Neural crest cell (in vitro differentiated cells): Measurements from ENCODE around the gene SMARCA1. TPM values are rescaled to one million over a fixed set of nuclear protein-coding genes. Genes with fewer than 3 reads are reported as not detected.

Experiments used
- DNase-seq: peaks from one replicate; pipeline ENCODE4 v3.0.0; 2021; ENCODE audit warnings: low read depth, mixed read lengths, low spot score
- H3K27ac Mint-ChIP-seq: one replicate; pipeline ENCODE4 v1.8.0; 2021; ENCODE audit warnings: mild to moderate bottlenecking, mixed read lengths; ENCODE audit not compliant: unreplicated experiment
- H3K27me3 Mint-ChIP-seq: 2 replicates; pipeline ENCODE4 v1.8.0; 2021; ENCODE audit warnings: low read depth, mild to moderate bottlenecking, mixed read lengths
- H3K36me3 Mint-ChIP-seq: 2 replicates; pipeline ENCODE4 v1.8.0; 2021; ENCODE audit warnings: low read depth, mild to moderate bottlenecking, mixed read lengths
- H3K4me1 Mint-ChIP-seq: 2 replicates; pipeline ENCODE4 v1.8.0; 2021; ENCODE audit warnings: mixed read lengths
- H3K4me3 Mint-ChIP-seq: one replicate; pipeline ENCODE4 v1.8.0; 2021; ENCODE audit warnings: mild to moderate bottlenecking, mixed read lengths
- H3K9me3 Mint-ChIP-seq: 2 replicates; pipeline ENCODE4 v1.8.0; 2021; ENCODE audit warnings: mixed read lengths
- CTCF ChIP-seq: fragments of 200-600 bp; sonication (generic); conservative IDR thresholded peaks from 2 replicates; pipeline ENCODE4 v1.5.0; 2021; ENCODE audit warnings: antibody characterized with exemption, mild to moderate bottlenecking
- total RNA-seq: library from RNA; stranded (reverse); gene quantifications from 2 replicates; pipeline ENCODE4 v1.2.1, GENCODE V29; 2021

The SMARCA1 gene
- total RNA-seq, 1 donor from 2014 or later: 122 TPM

GRCh38 chrX:129450123-129450522 lies 73.2 kb downstream of the SMARCA1 start:
- H3K9me3 Mint-ChIP-seq: peaks cover 3% of the 10 kb centered on the region
- H3K4me1 Mint-ChIP-seq: no peaks in the 10 kb centered on the region
- H3K36me3 Mint-ChIP-seq: peaks cover 33% of the 10 kb centered on the region
- H3K27me3 Mint-ChIP-seq: no peaks in the 10 kb centered on the region
- H3K4me3 Mint-ChIP-seq: no peak overlapping the region
- TF ChIP-seq CTCF: no peak
- DNase-seq: no peak
- H3K27ac Mint-ChIP-seq: no peak overlapping the region

GRCh38 chrX:129449148-129449547 lies 74.1 kb downstream of the SMARCA1 start:
- TF ChIP-seq CTCF: peak; percentile 39
- Mint-ChIP-seq H3K4me1 (no peaks in the 10 kb centered on the region), H3K9me3 (no peaks in the 10 kb centered on the region), H3K27me3 (no peaks in the 10 kb centered on the region), H3K27ac (no peak overlapping the region), H3K4me3 (no peak overlapping the region), H3K36me3 (peaks cover 30% of the 10 kb centered on the region)
- DNase-seq: no peak

GRCh38 chrX:129445436-129445835 lies 77.9 kb downstream of the SMARCA1 start:
- Mint-ChIP-seq H3K27me3 (no peaks in the 10 kb centered on the region), H3K27ac (no peak overlapping the region), H3K4me3 (no peak overlapping the region), H3K36me3 (peaks cover 32% of the 10 kb centered on the region), H3K9me3 (no peaks in the 10 kb centered on the region), H3K4me1 (no peaks in the 10 kb centered on the region)
- no peak for DNase-seq
- no peak for TF ChIP-seq CTCF

GRCh38 chrX:129433945-129434344 lies 89.3 kb downstream of the SMARCA1 start:
- H3K4me3 Mint-ChIP-seq: no peak overlapping the region
- no peak for DNase-seq
- no peak for TF ChIP-seq CTCF
- H3K36me3 Mint-ChIP-seq: peaks cover 41% of the 10 kb centered on the region
- peaks cover 11% of the 10 kb centered on the region for H3K9me3 Mint-ChIP-seq
- H3K27ac Mint-ChIP-seq: no peak overlapping the region
- no peaks in the 10 kb centered on the region for H3K27me3 Mint-ChIP-seq
- no peaks in the 10 kb centered on the region for H3K4me1 Mint-ChIP-seq

GRCh38 chrX:129433461-129433860 lies 89.8 kb downstream of the SMARCA1 start:
- H3K36me3 Mint-ChIP-seq: peaks cover 46% of the 10 kb centered on the region
- H3K27ac Mint-ChIP-seq: no peak overlapping the region
- DNase-seq: no peak
- no peaks in the 10 kb centered on the region for H3K4me1 Mint-ChIP-seq
- TF ChIP-seq CTCF: no peak
- H3K9me3 Mint-ChIP-seq: peaks cover 15% of the 10 kb centered on the region
- no peaks in the 10 kb centered on the region for H3K27me3 Mint-ChIP-seq
- no peak overlapping the region for H3K4me3 Mint-ChIP-seq

GRCh38 chrX:129427267-129427666 lies 96.0 kb downstream of the SMARCA1 start:
- H3K4me3 Mint-ChIP-seq: no peak overlapping the region
- TF ChIP-seq CTCF: no peak
- no peaks in the 10 kb centered on the region for H3K27me3 Mint-ChIP-seq
- H3K9me3 Mint-ChIP-seq: peaks cover 47% of the 10 kb centered on the region
- no peak for DNase-seq
- H3K27ac Mint-ChIP-seq: no peak overlapping the region
- H3K36me3 Mint-ChIP-seq: peaks cover 74% of the 10 kb centered on the region
- H3K4me1 Mint-ChIP-seq: no peaks in the 10 kb centered on the region
